Activated CD8-positive, alpha-beta T cell treated with anti-CD3 and anti-CD28 coated beads for 36 hours (primary cell): ENCODE measurements around the gene CERS6. TPM values are rescaled to one million over a fixed set of nuclear protein-coding genes. Genes with fewer than 3 reads are reported as not detected.

Source experiments
- ATAC-seq: fragments of 200-7000 bp; cut with Tn5 transposase; one replicate; pipeline ENCODE4 v1.10.0; 2021; ENCODE audit warnings: mild to moderate bottlenecking, moderate library complexity
- CTCF ChIA-PET: fragments of 350-600 bp; sonication (Branson Sonifier 250); formaldehyde crosslinking; loops from one replicate; lab custom pipeline; 2021; ENCODE audit warnings: antibody characterized with exemption; lab: Charles Lee
- POLR2A ChIA-PET: fragments of 350-600 bp; sonication (Branson Sonifier 250); formaldehyde crosslinking; loops from one replicate; lab custom pipeline; 2021; ENCODE audit warnings: antibody characterized with exemption; lab: Charles Lee
- DNase-seq: peaks from one replicate; pipeline ENCODE4 v3.0.0-alpha.2; 2020
- H3K27ac Mint-ChIP-seq: one replicate; pipeline ENCODE4 v1.8.0; 2021; ENCODE audit warnings: mild to moderate bottlenecking, mixed read lengths
- H3K27me3 Mint-ChIP-seq: one replicate; pipeline ENCODE4 v1.8.0; 2021; ENCODE audit warnings: mixed read lengths
- H3K36me3 Mint-ChIP-seq: one replicate; pipeline ENCODE4 v1.8.0; 2021; ENCODE audit warnings: low read depth, mixed read lengths
- H3K4me1 Mint-ChIP-seq: one replicate; pipeline ENCODE4 v1.8.0; 2021; ENCODE audit warnings: low read depth, mixed read lengths
- H3K4me3 Mint-ChIP-seq: one replicate; pipeline ENCODE4 v1.8.0; 2021; ENCODE audit warnings: mild to moderate bottlenecking, moderate library complexity, mixed read lengths
- H3K9me3 Mint-ChIP-seq: one replicate; pipeline ENCODE4 v1.8.0; 2021; ENCODE audit warnings: mixed read lengths
- CTCF ChIP-seq: fragments of 200-600 bp; IDR thresholded peaks from one replicate; pipeline ENCODE4 v1.8.0; 2022; ENCODE audit warnings: antibody characterized with exemption, mild to moderate bottlenecking
- intact Hi-C: fragments of 100-400 bp; cut with micrococcal nuclease; formaldehyde crosslinking; loops from one replicate; pipeline ENCODE4 v1.10.0; 2022
- total RNA-seq, 2 experiments: library from RNA; stranded (reverse); gene quantifications; one replicate each; pipeline ENCODE4 v1.2.3, GENCODE V29; 2021

Gene CERS6
- total RNA-seq, 2 experiments from 2014 or later, result 15.4 to 16.1 TPM

- ATAC-seq (no peak), DNase-seq (no peak)
- Mint-ChIP-seq H3K27ac (no peak overlapping the region), H3K4me1 (no peaks in the 10 kb centered on the region), H3K4me3 (no peak overlapping the region), H3K27me3 (no peaks in the 10 kb centered on the region), H3K9me3 (no peaks in the 10 kb centered on the region), H3K36me3 (no peaks in the 10 kb centered on the region)
- intact Hi-C loops, result no loop called here
- CTCF ChIA-PET, result interaction anchor here (0.9 kb wide), 1 partner anchor 13 kb away, joined by 4 read pairs; no protein-coding TSS in a partner anchor
- POLR2A ChIA-PET, result no interaction called here
- no peak for TF ChIP-seq CTCF
Observed at GRCh38 chr2:168814046-168814445, 358.0 kb downstream of the CERS6 start.

- Mint-ChIP-seq H3K27me3 (no peaks in the 10 kb centered on the region), H3K4me1 (no peaks in the 10 kb centered on the region), H3K4me3 (no peak overlapping the region), H3K36me3 (no peaks in the 10 kb centered on the region), H3K9me3 (no peaks in the 10 kb centered on the region), H3K27ac (no peak overlapping the region)
- no peak for ATAC-seq
- no peak for DNase-seq
- ChIA-PET CTCF (interaction anchor here (1.0 to 1.4 kb wide), 2 partner anchors 11 kb away, joined by 3 read pairs; no protein-coding TSS in a partner anchor), POLR2A (no interaction called here)
- no peak for TF ChIP-seq CTCF
- intact Hi-C loops, result no loop called here
Observed at GRCh38 chr2:168814939-168815907, 359.2 kb downstream of the CERS6 start.

GRCh38 chr2:168816369-168816768 lies 360.3 kb downstream of the CERS6 start:
- intact Hi-C loops, result no loop called here
- no peaks in the 10 kb centered on the region for H3K36me3 Mint-ChIP-seq
- H3K27me3 Mint-ChIP-seq, result no peaks in the 10 kb centered on the region
- no peaks in the 10 kb centered on the region for H3K9me3 Mint-ChIP-seq
- ATAC-seq (no peak), DNase-seq (no peak)
- H3K27ac Mint-ChIP-seq, result no peak overlapping the region
- H3K4me1 Mint-ChIP-seq, result no peaks in the 10 kb centered on the region
- H3K4me3 Mint-ChIP-seq, result no peak overlapping the region
- no peak for TF ChIP-seq CTCF
- CTCF ChIA-PET, result no interaction called here
- POLR2A ChIA-PET, result no interaction called here

- ChIA-PET POLR2A (no interaction called here), CTCF (interaction anchor here (1.1 kb wide), 1 partner anchor 10 kb away, joined by 3 read pairs; no protein-coding TSS in a partner anchor)
- Mint-ChIP-seq H3K27ac (no peak overlapping the region), H3K4me1 (no peaks in the 10 kb centered on the region), H3K4me3 (no peak overlapping the region), H3K27me3 (no peaks in the 10 kb centered on the region), H3K9me3 (no peaks in the 10 kb centered on the region), H3K36me3 (no peaks in the 10 kb centered on the region)
- no peak for DNase-seq
- no peak for TF ChIP-seq CTCF
- ATAC-seq, result no peak
- intact Hi-C loops, result no loop called here
Observed at GRCh38 chr2:168819050-168819715, 363.1 kb downstream of the CERS6 start.
